Stimulated activated CD4-positive, alpha-beta T cell treated with anti-CD3 and anti-CD28 coated beads, Interleukin-4, amount 100 ng/mL, for 24 hours (primary cell): Measurements from ENCODE around the gene SUGCT.

ENCODE experiments used
- DNase-seq: peaks from one replicate; pipeline ENCODE4 v3.0.0-alpha.2; 2020

SUGCT gene

GRCh38 chr7:40845943-40846342, 711.1 kb downstream of the SUGCT start:
- no peak for DNase-seq

GRCh38 chr7:40847921-40848320, 713.1 kb downstream of the SUGCT start:
- DNase-seq: no peak

GRCh38 chr7:40848541-40849221, 713.9 kb downstream of the SUGCT start:
- no peak for DNase-seq

- no peak for DNase-seq
These were observed 715.2 kb downstream of the SUGCT start for GRCh38 chr7:40850017-40850416.

GRCh38 chr7:40851001-40851400, 716.2 kb downstream of the SUGCT start:
- DNase-seq: no peak

- DNase-seq: no peak
These were observed 724.3 kb downstream of the SUGCT start for GRCh38 chr7:40859076-40859475.

- DNase-seq: no peak
These were observed 725.2 kb downstream of the SUGCT start for GRCh38 chr7:40859965-40860543.

GRCh38 chr7:40865441-40866233, 730.8 kb downstream of the SUGCT start:
- DNase-seq: no peak

GRCh38 chr7:40866601-40867000, 731.8 kb downstream of the SUGCT start:
- no peak for DNase-seq

- DNase-seq: no peak
These were observed 735.3 kb downstream of the SUGCT start for GRCh38 chr7:40870108-40870507.

GRCh38 chr7:40873248-40873647, 738.4 kb downstream of the SUGCT start:
- DNase-seq: no peak

- no peak for DNase-seq
These were observed 740.0 kb downstream of the SUGCT start for GRCh38 chr7:40874756-40875155.

- DNase-seq: no peak
These were observed 741.8 kb downstream of the SUGCT start for GRCh38 chr7:40876601-40877000.

- no peak for DNase-seq
These were observed 745.2 kb downstream of the SUGCT start for GRCh38 chr7:40879941-40880543.

GRCh38 chr7:40880581-40880980, 745.8 kb downstream of the SUGCT start:
- DNase-seq: no peak

GRCh38 chr7:40881405-40881926, 746.7 kb downstream of the SUGCT start:
- no peak for DNase-seq

- DNase-seq: no peak
These were observed 747.4 kb downstream of the SUGCT start for GRCh38 chr7:40882071-40882658.

- DNase-seq: no peak
These were observed 749.0 kb downstream of the SUGCT start for GRCh38 chr7:40883826-40884225.

GRCh38 chr7:40884241-40884640, 749.4 kb downstream of the SUGCT start:
- DNase-seq: no peak

GRCh38 chr7:40885503-40885902, 750.7 kb downstream of the SUGCT start:
- DNase-seq: no peak

- DNase-seq: no peak
These were observed 752.3 kb downstream of the SUGCT start for GRCh38 chr7:40887099-40887498.

- DNase-seq: no peak
These were observed 753.7 kb downstream of the SUGCT start for GRCh38 chr7:40888499-40888898.

- DNase-seq: no peak
These were observed 754.3 kb downstream of the SUGCT start for GRCh38 chr7:40889099-40889498.
